NOMO-1 treated with DMSO at 0.1 percent for 48 hours (cell line): ENCODE results near the gene CBLL1.

Experiments used
- DNase-seq: peaks from one replicate; lab custom pipeline; 2025; ENCODE audit not compliant: unreplicated experiment; lab: John Stamatoyannopoulos, UW

CBLL1 gene

DNA sequence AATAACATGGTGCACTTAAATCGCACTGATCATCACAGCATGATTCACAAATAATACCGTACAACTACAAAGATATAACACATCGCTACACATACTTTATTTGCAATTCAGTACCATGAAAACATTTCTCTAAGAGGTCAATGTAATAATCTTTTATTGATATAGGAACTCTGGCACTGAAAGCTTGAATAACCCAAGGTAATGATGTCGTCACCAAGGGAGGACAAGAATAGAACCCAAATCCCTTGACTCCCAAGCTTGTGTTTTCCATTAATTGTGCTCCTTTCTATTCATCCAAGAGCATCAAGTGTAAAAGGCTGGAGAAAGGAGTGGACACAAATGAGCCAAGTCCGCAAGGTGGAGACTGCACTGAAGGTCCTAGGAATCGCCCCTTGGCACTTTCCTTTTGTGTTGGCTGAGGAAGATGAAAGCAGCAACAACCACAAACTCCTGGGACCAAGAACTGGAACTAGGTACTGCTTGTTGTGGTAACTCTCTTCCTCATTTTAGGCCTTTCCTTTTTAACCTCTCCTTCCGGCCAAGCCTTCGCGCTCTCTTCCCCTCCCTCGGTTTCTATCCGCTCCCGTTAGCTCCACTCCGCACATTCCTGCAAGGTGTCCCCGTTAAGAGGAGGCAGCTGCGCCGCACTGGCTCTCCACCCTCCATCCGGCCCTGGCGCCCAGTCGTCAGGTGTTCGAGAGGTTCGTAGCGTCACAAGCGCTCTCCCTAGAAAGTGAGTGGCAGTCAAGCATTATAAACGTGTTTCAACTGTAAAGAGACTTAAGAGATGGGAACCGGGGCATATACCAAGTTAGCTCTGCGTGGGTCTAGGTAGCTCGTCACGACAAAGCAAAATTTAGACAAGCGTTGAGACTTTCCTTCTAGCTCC lies 1.0 kb upstream of the CBLL1 start:
- DNase-seq: peak; percentile 73

- peak; percentile 38 for DNase-seq
Observed at GRCh38 chr7:107744345-107744750, 406 bp downstream of the CBLL1 start.

DNA sequence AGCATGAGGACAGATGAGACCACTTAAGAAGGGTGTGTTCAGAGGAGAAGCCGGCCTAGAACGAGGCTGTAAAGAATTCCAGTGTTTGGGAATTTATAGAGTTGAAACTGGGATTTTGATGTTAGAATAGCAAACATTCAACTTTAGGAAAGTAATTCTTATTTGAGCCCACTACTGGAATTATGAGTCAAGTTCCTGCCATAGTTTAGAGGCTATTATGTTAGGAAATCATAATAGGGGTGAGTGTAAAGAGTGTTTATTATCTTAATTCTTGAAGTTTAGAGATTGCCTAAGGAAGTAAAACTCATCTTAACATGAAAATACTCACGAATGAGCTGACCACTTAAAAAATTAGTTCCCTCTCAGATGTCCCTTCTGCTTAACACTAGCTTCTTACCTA lies 2.1 kb downstream of the CBLL1 start:
- DNase-seq: no peak

- no peak for DNase-seq
Observed at GRCh38 chr7:107751113-107751512, 7.2 kb downstream of the CBLL1 start.

DNA sequence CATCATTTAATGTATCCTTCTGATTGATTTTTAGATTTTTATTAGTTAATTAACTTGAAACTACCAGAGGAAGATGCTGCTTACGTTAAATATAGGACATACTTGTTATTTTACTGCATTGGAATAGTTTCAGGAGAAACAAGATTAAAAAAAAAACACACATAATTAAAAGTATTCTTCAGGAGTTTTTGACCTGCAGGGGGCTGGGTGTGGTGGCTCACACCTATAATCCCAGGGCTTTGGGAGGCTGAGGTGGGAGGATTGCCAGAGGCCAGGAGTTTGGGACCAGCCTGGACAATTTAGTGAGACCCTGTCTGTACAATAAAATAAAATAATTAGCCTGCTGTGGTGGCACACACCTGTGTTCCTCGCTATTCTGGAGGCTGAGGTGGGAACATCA lies 10.7 kb downstream of the CBLL1 start:
- no peak for DNase-seq

DNA sequence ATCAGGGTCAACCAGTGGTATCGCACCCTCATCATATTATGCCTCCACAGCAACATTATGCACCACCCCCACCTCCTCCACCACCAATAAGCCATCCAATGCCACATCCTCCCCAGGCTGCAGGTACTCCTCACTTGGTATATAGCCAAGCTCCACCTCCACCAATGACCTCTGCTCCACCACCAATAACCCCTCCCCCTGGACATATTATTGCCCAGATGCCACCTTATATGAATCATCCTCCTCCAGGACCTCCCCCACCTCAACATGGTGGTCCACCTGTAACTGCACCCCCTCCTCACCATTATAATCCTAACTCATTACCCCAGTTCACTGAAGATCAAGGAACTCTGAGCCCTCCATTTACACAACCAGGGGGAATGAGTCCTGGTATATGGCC lies 14.7 kb downstream of the CBLL1 start:
- no peak for DNase-seq

GRCh38 chr7:107767391-107767790 lies 23.4 kb downstream of the CBLL1 start:
- no peak for DNase-seq

- no peak for DNase-seq
Observed at GRCh38 chr7:107768263-107768662, 24.3 kb downstream of the CBLL1 start.

DNA sequence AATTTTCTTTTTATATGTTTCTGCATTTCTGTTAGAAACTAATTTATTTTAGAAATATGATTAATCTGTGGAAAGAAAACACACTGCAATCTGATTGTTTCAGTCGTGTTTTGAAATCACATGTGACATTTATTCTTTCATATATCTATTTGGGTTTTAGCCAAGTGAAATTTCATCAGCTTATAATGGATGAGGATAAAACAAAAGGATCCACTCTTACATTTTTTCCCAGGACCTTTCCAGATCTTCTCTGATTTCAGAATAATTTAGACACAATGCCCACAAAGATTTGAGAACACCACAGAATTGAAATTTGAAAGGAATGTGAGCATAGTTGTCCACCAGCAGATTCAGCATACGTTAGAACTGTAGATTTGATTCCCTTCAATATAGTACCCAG lies 29.1 kb downstream of the CBLL1 start:
- no peak for DNase-seq

- no peak for DNase-seq
Observed at GRCh38 chr7:107777702-107778101, 33.8 kb downstream of the CBLL1 start.

DNA sequence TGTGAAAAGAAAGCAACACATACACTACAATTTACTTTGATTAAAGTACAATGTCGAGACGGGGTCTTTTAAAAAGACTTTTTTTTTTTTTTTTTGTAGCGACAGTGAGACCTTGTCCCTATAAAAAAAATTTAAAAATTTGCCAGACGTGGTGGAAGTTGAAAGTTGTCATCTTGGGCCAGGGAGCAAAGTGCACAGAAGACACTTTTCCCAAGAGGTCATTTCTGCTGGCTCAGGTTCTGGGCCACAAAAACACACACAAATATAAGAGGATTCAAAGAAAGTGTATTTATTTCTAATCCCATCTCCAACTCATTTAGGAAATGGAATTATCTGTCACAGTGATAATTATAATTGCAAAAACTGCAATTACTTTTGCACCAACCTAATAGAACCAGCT lies 34.3 kb downstream of the CBLL1 start:
- DNase-seq: no peak

DNA sequence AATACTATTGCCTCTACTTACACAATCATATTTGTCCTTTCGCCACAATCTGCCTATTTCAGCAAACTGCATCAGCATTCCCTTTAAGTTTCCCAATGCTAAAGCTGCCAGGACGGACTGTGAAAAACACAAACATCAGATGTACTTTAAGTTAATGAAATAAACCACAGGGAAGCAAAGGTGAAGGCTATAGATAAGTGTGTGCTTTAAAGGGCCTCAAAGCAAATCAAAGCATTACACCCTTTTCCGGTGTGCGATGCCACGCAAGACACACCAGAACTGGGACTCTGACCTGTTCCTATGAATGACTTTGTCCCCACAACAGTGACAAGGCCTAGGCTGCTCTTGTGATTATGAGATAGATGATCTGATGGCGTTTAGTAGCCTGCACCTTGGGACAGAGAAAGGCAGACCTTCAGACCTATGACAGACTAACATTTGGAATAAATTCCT lies 35.7 kb downstream of the CBLL1 start:
- no peak for DNase-seq

GRCh38 chr7:107782374-107782773 lies 38.4 kb downstream of the CBLL1 start:
- no peak for DNase-seq

- DNase-seq: no peak
Observed at GRCh38 chr7:107783648-107784047, 39.7 kb downstream of the CBLL1 start.

- no peak for DNase-seq
Observed at GRCh38 chr7:107785170-107785569, 41.2 kb downstream of the CBLL1 start.

DNA sequence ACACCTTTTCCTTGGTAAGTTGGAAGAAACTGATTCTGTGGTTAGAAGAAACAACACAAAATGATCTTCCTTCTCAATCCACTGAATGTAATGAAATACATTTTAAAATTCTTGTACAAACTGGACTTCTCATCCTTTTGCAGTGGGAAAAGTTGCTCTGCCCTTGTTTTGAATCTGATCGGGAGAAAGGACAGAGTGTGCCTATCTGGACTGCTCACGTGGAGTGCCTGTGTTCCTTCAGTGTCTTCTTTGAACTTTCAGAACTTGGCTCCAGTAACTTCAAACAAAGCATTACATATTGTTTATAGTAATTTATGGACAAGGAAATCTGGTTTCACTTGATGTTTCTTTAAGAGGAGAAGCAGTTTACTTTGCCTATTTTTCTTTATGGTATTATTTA lies 42.0 kb downstream of the CBLL1 start:
- no peak for DNase-seq

DNA sequence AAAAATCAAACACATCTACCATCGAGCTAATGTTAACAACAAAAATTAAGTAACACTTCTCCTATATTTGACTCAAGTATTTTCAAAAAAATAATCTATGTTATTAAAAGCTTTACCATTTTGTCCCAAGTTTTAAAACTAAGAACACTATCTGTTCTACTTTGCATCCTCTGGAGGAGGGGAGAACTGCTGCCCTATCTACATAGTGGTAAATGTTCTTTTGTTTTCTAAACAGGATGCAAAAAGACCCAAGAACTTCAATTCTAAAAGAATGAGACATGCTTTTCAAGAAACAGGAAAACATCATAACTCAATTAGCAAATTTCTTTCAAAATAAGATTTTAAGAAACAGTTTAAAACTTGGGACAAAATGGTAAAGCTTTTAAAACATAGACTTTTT lies 44.3 kb downstream of the CBLL1 start:
- no peak for DNase-seq

GRCh38 chr7:107788662-107789061 lies 44.7 kb downstream of the CBLL1 start:
- no peak for DNase-seq

DNA sequence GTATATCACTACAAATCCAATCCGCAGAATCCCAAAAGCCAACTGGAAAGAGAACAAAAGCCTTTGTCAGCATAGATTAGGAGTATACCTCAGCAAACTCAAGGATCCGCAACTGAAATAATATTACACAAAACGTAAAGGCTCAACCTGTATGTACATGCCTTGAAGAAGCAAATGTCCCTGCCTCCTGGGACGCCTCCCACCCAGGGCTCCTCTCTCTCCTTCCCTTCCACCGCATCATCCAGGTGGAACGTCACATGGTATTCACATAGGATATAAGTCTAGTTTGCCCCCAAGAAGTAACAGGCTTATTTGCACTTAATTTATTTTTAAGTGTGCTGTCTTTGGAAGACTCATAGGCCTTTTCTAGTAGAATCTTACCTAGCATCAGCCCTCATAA lies 45.7 kb downstream of the CBLL1 start:
- no peak for DNase-seq

DNA sequence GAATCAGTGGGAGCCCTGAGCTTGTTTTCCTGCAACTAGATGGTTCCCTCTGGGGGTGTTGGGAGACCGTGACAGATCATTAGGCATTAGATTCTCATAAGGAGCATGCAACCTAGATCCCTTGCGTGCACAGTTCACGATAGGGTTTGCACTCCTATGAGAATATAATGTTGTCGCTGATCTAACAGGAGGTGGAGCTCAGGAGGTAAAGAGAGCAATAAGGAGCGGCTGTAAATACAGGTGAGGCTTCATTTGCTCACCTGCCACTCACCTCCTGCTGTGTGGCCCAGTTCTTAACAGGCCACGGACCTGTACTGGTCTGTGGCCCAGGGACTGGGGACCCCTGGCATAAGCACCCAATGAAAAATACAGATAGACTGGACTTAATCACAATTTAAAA lies 48.4 kb downstream of the CBLL1 start:
- no peak for DNase-seq

DNA sequence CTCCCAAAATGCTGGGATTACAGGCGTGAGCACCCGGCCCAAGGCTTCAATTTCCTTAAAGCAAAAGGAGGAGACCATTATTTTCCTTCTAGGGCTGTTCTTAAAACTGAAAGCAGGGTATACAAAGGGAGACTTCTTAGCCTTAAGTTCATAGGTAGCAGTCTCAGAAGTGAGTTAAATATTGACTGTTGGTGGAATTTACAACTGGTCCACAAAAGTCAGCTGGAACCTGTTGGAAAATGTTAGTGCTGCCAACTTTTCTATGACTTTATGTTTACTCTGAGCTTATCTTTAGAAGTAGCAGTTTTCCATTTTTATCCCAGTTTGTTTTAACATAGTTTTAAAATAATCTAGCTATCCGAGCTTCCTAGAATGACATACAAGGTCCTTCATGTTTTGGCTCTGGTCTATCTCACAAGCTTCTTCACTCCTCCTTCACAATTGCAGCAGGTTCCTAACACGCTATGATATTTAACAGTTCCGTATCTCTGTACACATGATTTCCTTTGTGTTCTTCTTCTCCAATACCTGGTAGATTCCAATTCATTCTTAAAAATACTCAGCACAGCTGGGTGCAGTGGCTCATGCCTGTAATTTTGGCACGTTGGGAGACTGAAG lies 55.8 kb downstream of the CBLL1 start:
- DNase-seq: no peak

- no peak for DNase-seq
Observed at GRCh38 chr7:107803009-107803610, 59.2 kb downstream of the CBLL1 start, which contains the start of gene SLC26A3. Gene SLC26A3 (minus strand): TSS chr7:107803223. CDS start chr7:107794509, 8,714 bp downstream.
